Testis (tissue), 3 donors: ENCODE results near the gene LPP. TPM values are rescaled to one million over a fixed set of nuclear protein-coding genes. Genes with fewer than 3 reads are reported as not detected.

Experiments used
- DNase-seq: peaks from one replicate; pipeline ENCODE4 v3.0.0-alpha.2; 2019
- H3K27ac ChIP-seq, 2 donors: fragments of 200-600 bp; sonication (generic); one replicate each; pipeline ENCODE4 v1.5.1; 2019
- H3K27me3 ChIP-seq: fragments of 200-600 bp; sonication (generic); one replicate; pipeline ENCODE4 v1.5.1; 2019
- H3K36me3 ChIP-seq: fragments of 200-600 bp; sonication (generic); one replicate; pipeline ENCODE4 v1.5.1; 2017; ENCODE audit warnings: low read depth; ENCODE audit errors: missing control alignments
- H3K4me1 ChIP-seq: fragments of 200-600 bp; sonication (generic); one replicate; pipeline ENCODE4 v1.5.1; 2019
- H3K4me3 ChIP-seq, 2 donors: fragments of 200-600 bp; sonication (generic); one replicate each; pipeline ENCODE4 v1.5.1; 2017 to 2019
- H3K9me3 ChIP-seq: fragments of 200-600 bp; sonication (generic); one replicate; pipeline ENCODE4 v1.5.1; 2017
- POLR2A ChIP-seq: fragments of 450-650 bp; IDR thresholded peaks from one replicate; pipeline ENCODE4 v1.6.1; 2017; ENCODE audit warnings: antibody characterized with exemption, mild to moderate bottlenecking, moderate library complexity
- WGBS, 2 donors: methylation state at CpG; one replicate each; pipeline ENCODE4 v1.1.5; 2018; 5-methylcytosine and 5-hydroxymethylcytosine counted together
- intact Hi-C: fragments of 100-400 bp; cut with DNase I; formaldehyde crosslinking; loops from one replicate; pipeline ENCODE4 v1.15.1; 2023; ENCODE audit warnings: low total_unique reads
- polyA plus RNA-seq: library from polyadenylated mRNA; stranded (reverse); fragments of 350-450 nt; fragmentation: Illumina TruSeq; extraction: RNeasy Lipid Tissue Mini Kit (QIAGEN cat#74804); gene quantifications from one replicate; pipeline ENCODE4 v1.2.3, GENCODE V29; 2014; ENCODE audit warnings: low read depth, low replicate concordance; ENCODE audit not compliant: insufficient read depth
- total RNA-seq, 2 donors: library from RNA; depleted of rRNA; stranded (reverse); fragments of >200 nt; gene quantifications; one replicate each; pipeline ENCODE4 v1.2.3, GENCODE V29; 2016
- TF ChIP-seq, protein P1 (sequence below), 3 experiments: fragments of 450-650 bp in 2 of 3; fragments of 200-600 bp in 1 of 3; sonication (generic) in 1 of 3; IDR thresholded peaks; one replicate each; pipeline ENCODE4 v1.5.1; 2016 to 2019; ENCODE audit warnings: antibody characterized with exemption in 3 of 3, mild to moderate bottlenecking in 2 of 3, moderate library complexity in 1 of 3

Gene LPP
- total and polyA plus RNA-seq, 3 donors from 2014 or later = 89.9 to 135 (median 132) TPM

DNA sequence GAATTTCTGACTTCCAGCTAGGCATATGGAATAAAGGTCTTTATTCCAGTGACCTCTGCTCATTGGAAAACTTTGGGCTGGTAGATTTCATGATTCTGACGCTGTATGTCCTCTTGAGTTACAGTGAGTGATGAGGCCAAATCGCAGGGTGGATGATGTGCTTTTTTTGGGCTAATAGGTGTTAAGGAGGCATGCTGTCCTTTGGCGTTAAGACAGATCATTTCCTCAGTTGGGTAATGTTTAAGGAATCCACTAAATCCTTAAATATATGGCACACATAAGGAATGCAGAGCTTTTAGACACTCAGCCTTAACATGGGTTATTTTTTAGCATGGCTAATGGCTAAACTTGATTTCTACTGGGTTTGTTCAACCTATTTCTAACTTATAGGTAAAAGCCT lies 87.9 kb downstream of the LPP start:
- WGBS, 2 donors = 89 to 97% methylated on average over 3 of the region's 3 CpGs
- DNase-seq = no peak
- TF ChIP-seq, protein P1, sequence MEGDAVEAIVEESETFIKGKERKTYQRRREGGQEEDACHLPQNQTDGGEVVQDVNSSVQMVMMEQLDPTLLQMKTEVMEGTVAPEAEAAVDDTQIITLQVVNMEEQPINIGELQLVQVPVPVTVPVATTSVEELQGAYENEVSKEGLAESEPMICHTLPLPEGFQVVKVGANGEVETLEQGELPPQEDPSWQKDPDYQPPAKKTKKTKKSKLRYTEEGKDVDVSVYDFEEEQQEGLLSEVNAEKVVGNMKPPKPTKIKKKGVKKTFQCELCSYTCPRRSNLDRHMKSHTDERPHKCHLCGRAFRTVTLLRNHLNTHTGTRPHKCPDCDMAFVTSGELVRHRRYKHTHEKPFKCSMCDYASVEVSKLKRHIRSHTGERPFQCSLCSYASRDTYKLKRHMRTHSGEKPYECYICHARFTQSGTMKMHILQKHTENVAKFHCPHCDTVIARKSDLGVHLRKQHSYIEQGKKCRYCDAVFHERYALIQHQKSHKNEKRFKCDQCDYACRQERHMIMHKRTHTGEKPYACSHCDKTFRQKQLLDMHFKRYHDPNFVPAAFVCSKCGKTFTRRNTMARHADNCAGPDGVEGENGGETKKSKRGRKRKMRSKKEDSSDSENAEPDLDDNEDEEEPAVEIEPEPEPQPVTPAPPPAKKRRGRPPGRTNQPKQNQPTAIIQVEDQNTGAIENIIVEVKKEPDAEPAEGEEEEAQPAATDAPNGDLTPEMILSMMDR (IDR thresholded peaks at IDR 0.05) = no peak
- TF ChIP-seq POLR2A = no peak
- intact Hi-C loops = no loop called here
- H3K36me3 ChIP-seq = no peaks in the 10 kb centered on the region
- no peak overlapping the region for H3K27ac ChIP-seq
- no peaks in the 10 kb centered on the region for H3K27me3 ChIP-seq
- H3K9me3 ChIP-seq = no peaks in the 10 kb centered on the region
- no peak overlapping the region for H3K4me3 ChIP-seq
- H3K4me1 ChIP-seq = no peaks in the 10 kb centered on the region

DNA sequence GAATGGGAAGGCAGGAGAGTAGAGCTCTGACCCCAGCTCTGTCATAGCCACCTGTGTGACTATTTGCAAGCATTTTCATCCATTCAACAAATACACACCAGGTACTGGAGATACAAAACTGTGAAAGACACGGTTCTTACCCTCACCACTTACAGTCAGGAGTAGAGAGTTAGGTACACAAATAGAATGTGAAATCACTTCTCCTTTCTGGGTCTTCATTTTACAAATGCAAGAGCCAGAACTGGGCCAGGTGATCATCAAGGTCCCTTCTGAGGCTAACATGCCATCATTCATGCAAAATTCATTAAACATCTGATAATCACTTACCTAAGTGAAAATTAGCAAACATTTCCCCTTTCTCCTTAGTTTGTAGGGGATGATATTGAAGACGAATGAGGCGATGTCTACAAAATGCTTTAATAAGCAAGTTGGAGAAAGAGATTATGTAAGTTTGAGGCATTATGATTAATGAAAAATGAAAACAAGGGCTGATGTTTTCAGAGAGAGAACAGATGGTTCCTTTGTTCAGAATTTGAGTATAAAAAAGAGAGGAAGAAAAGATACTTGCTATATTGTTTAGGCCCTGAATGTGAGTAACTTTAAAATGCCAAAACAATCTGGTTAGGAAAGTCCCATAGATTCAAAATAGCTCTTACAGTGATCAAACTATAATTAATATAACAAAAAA lies 88.6 kb downstream of the LPP start:
- no peak overlapping the region for H3K4me3 ChIP-seq
- H3K4me1 ChIP-seq = no peaks in the 10 kb centered on the region
- H3K36me3 ChIP-seq = no peaks in the 10 kb centered on the region
- H3K9me3 ChIP-seq = no peaks in the 10 kb centered on the region
- 79 to 81% methylated on average over 3 of the region's 3 CpGs for WGBS, 2 donors
- DNase-seq = no peak
- TF ChIP-seq POLR2A = no peak
- TF ChIP-seq, protein P1 (IDR thresholded peaks at IDR 0.05) = no peak
- H3K27me3 ChIP-seq = no peaks in the 10 kb centered on the region
- H3K27ac ChIP-seq = no peak overlapping the region
- intact Hi-C loops = no loop called here

GRCh38 chr3:188243124-188243795 lies 89.3 kb downstream of the LPP start:
- H3K4me1 ChIP-seq = no peaks in the 10 kb centered on the region
- TF ChIP-seq, protein P1 (IDR thresholded peaks at IDR 0.05) = no peak
- TF ChIP-seq POLR2A = no peak
- H3K36me3 ChIP-seq = no peaks in the 10 kb centered on the region
- H3K4me3 ChIP-seq = no peak overlapping the region
- intact Hi-C loops = no loop called here
- no peak for DNase-seq
- no peaks in the 10 kb centered on the region for H3K27me3 ChIP-seq
- H3K27ac ChIP-seq = no peak overlapping the region
- 87 to 90% methylated on average over 9 of the region's 9 CpGs for WGBS, 2 donors
- no peaks in the 10 kb centered on the region for H3K9me3 ChIP-seq

- no peaks in the 10 kb centered on the region for H3K4me1 ChIP-seq
- no peak for DNase-seq
- no peak for TF ChIP-seq POLR2A
- TF ChIP-seq, protein P1 (IDR thresholded peaks at IDR 0.05) = no peak
- intact Hi-C loops = no loop called here
- no peak overlapping the region for H3K4me3 ChIP-seq
- no peak overlapping the region for H3K27ac ChIP-seq
- H3K9me3 ChIP-seq = no peaks in the 10 kb centered on the region
- H3K36me3 ChIP-seq = no peaks in the 10 kb centered on the region
- H3K27me3 ChIP-seq = no peaks in the 10 kb centered on the region
- WGBS, 2 donors = 95% methylated on average over 2 of the region's 2 CpGs
Measured at GRCh38 chr3:188244395-188244861, 90.5 kb downstream of the LPP start.
